H9 (cell line): ENCODE data around the gene TENT5C. TPM values are rescaled to one million over a fixed set of nuclear protein-coding genes. Genes with fewer than 3 reads are reported as not detected.

ENCODE experiments used
- DNase-seq: peaks from one replicate; pipeline ENCODE4 v3.0.0-alpha.2; 2017
- H2AFZ ChIP-seq: one replicate; pipeline ENCODE4 v1.6.1; 2013; ENCODE audit warnings: mild to moderate bottlenecking, low read length, control low read depth, moderate library complexity
- H2AK5ac ChIP-seq: 2 replicates; pipeline ENCODE4 v1.6.1; 2013; ENCODE audit warnings: low read length, control low read depth, mixed read lengths; ENCODE audit not compliant: insufficient read length
- H2BK120ac ChIP-seq: one replicate; pipeline ENCODE4 v1.6.1; 2013; ENCODE audit warnings: low read depth, mild to moderate bottlenecking, low read length, control low read depth, inconsistent platforms; ENCODE audit not compliant: poor library complexity, severe bottlenecking
- H2BK12ac ChIP-seq: 2 replicates; pipeline ENCODE4 v1.6.1; 2013; ENCODE audit warnings: low read length, control low read depth, mixed read lengths, low read depth; ENCODE audit not compliant: insufficient read length
- H2BK15ac ChIP-seq: 2 replicates; pipeline ENCODE4 v1.6.1; 2013; ENCODE audit warnings: low read depth, low read length, control low read depth
- H2BK20ac ChIP-seq: one replicate; pipeline ENCODE4 v1.6.1; 2013; ENCODE audit warnings: low read depth, mild to moderate bottlenecking, low read length, control low read depth, inconsistent platforms; ENCODE audit not compliant: poor library complexity, severe bottlenecking
- H2BK5ac ChIP-seq: 2 replicates; pipeline ENCODE4 v1.6.1; 2013; ENCODE audit warnings: low read length, control low read depth, mixed read lengths; ENCODE audit not compliant: insufficient read length
- H3K14ac ChIP-seq: 2 replicates; pipeline ENCODE4 v1.6.1; 2013; ENCODE audit warnings: low read length, control low read depth; ENCODE audit not compliant: insufficient read depth
- H3K18ac ChIP-seq: 2 replicates; pipeline ENCODE4 v1.6.1; 2013; ENCODE audit warnings: low read depth, mild to moderate bottlenecking, mixed read lengths, low read length, control low read depth; ENCODE audit not compliant: insufficient read length
- H3K23ac ChIP-seq: 2 replicates; pipeline ENCODE4 v1.6.1; 2013; ENCODE audit warnings: low read length, control low read depth, mixed read lengths, low read depth; ENCODE audit not compliant: insufficient read length
- H3K23me2 ChIP-seq: 2 replicates; pipeline ENCODE4 v1.6.1; 2013; ENCODE audit warnings: low read depth, mild to moderate bottlenecking, mixed read lengths, low read length, control low read depth; ENCODE audit not compliant: insufficient read length, poor library complexity, severe bottlenecking
- H3K27ac ChIP-seq: 2 replicates; pipeline ENCODE4 v1.5.1; 2013; ENCODE audit warnings: low read length, control low read depth, mixed read lengths, low read depth; ENCODE audit not compliant: insufficient read length
- H3K27me3 ChIP-seq: 2 replicates; pipeline ENCODE4 v1.6.1; 2013; ENCODE audit warnings: low read length, control low read depth, inconsistent platforms; ENCODE audit not compliant: insufficient read depth
- H3K4ac ChIP-seq: 2 replicates; pipeline ENCODE4 v1.6.1; 2013; ENCODE audit warnings: low read depth, mild to moderate bottlenecking, control low read depth, inconsistent platforms, low read length, moderate library complexity
- H3K4me1 ChIP-seq: 2 replicates; pipeline ENCODE4 v1.6.1; 2013; ENCODE audit warnings: low read length, control low read depth, inconsistent platforms; ENCODE audit not compliant: insufficient read depth
- H3K4me2 ChIP-seq: 2 replicates; pipeline ENCODE4 v1.6.1; 2013; ENCODE audit warnings: low read length, control low read depth, mixed read lengths; ENCODE audit not compliant: insufficient read length, insufficient read depth
- H3K56ac ChIP-seq: 2 replicates; pipeline ENCODE4 v1.6.1; 2013; ENCODE audit warnings: low read depth, mild to moderate bottlenecking, mixed read lengths, low read length, control low read depth; ENCODE audit not compliant: insufficient read length
- H3K79me1 ChIP-seq: 2 replicates; pipeline ENCODE4 v1.6.1; 2013; ENCODE audit warnings: low read depth, mild to moderate bottlenecking, moderate library complexity, low read length, control low read depth, inconsistent platforms; ENCODE audit not compliant: insufficient read depth, poor library complexity, severe bottlenecking
- H3K79me2 ChIP-seq: 2 replicates; pipeline ENCODE4 v1.6.1; 2013; ENCODE audit warnings: low read length, control low read depth, inconsistent platforms; ENCODE audit not compliant: insufficient read depth
- H3K9ac ChIP-seq: 2 replicates; pipeline ENCODE4 v1.6.1; 2013; ENCODE audit warnings: low read length, control low read depth, mixed read lengths; ENCODE audit not compliant: insufficient read length; ENCODE audit errors: extremely low read depth
- H3K9me3 ChIP-seq: one replicate; pipeline ENCODE4 v1.6.1; 2013; ENCODE audit warnings: low read depth, low read length, inconsistent platforms; ENCODE audit not compliant: control insufficient read depth
- H3T11ph ChIP-seq: one replicate; pipeline ENCODE4 v1.6.1; 2013; ENCODE audit warnings: mild to moderate bottlenecking, low read length, control low read depth, inconsistent platforms
- H4K20me1 ChIP-seq: one replicate; pipeline ENCODE4 v1.6.1; 2013; ENCODE audit not compliant: control insufficient read depth, insufficient read length, insufficient read depth
- H4K5ac ChIP-seq: 2 replicates; pipeline ENCODE4 v1.6.1; 2013; ENCODE audit warnings: low read depth, mild to moderate bottlenecking, mixed read lengths, low read length, control low read depth; ENCODE audit not compliant: insufficient read length
- H4K8ac ChIP-seq: replicated peaks from 2 replicates; pipeline ENCODE4 v1.6.1; 2013; ENCODE audit warnings: low read length, control low read depth, mixed read lengths, low read depth; ENCODE audit not compliant: insufficient read length
- H4K91ac ChIP-seq: 2 replicates; pipeline ENCODE4 v1.6.1; 2013; ENCODE audit warnings: low read depth, mild to moderate bottlenecking, moderate library complexity, mixed read lengths, low read length, control low read depth; ENCODE audit not compliant: insufficient read length
- H3K27ac Mint-ChIP-seq, 3 experiments: 2 replicates in 2 of 3; 3 replicates in 1 of 3; pipeline ENCODE4 v1.8.0; 2020 to 2021; ENCODE audit warnings: mixed read lengths in 3 of 3, mild to moderate bottlenecking in 1 of 3, moderate library complexity in 1 of 3
- H3K27me3 Mint-ChIP-seq: 2 replicates; pipeline ENCODE4 v1.8.0; 2021; ENCODE audit warnings: low read depth, mild to moderate bottlenecking, moderate library complexity, mixed read lengths
- H3K36me3 Mint-ChIP-seq, 3 experiments: 2 replicates in 2 of 3; 3 replicates in 1 of 3; pipeline ENCODE4 v1.8.0; 2020 to 2021; ENCODE audit warnings: low read depth in 3 of 3, mixed read lengths in 3 of 3; ENCODE audit not compliant: insufficient read depth in 1 of 3
- H3K4me1 Mint-ChIP-seq, 2 experiments: 2 replicates each; pipeline ENCODE4 v1.8.0; 2020; ENCODE audit warnings: mixed read lengths in 2 of 2
- H3K4me3 Mint-ChIP-seq, 2 experiments: 2 replicates in 1 of 2; 3 replicates in 1 of 2; pipeline ENCODE4 v1.8.0; 2020 to 2021; ENCODE audit warnings: mild to moderate bottlenecking in 2 of 2, mixed read lengths in 2 of 2, moderate library complexity in 1 of 2
- H3K9me3 Mint-ChIP-seq, 2 experiments: 2 replicates in 1 of 2; 3 replicates in 1 of 2; pipeline ENCODE4 v1.8.0; 2020; ENCODE audit warnings: mild to moderate bottlenecking in 2 of 2, mixed read lengths in 2 of 2, moderate library complexity in 1 of 2
- WGBS: extraction: QIAGEN DNeasy Blood & Tissue Kit; methylation state at CpG from one replicate; pipeline ENCODE4 v1.1.7; 2013; ENCODE audit warnings: missing lambda C conversion rate, low lambda C conversion rate, mixed read lengths; ENCODE audit not compliant: insufficient read length; ENCODE audit errors: extremely low coverage; 5-methylcytosine and 5-hydroxymethylcytosine counted together
- total RNA-seq: library from RNA; stranded (reverse); gene quantifications from 2 replicates; pipeline ENCODE4 v1.2.1, GENCODE V29; 2021
- TF ChIP-seq, protein P1 (sequence below): fragments of 200-600 bp; sonication (generic); conservative IDR thresholded peaks from 3 replicates; pipeline ENCODE4 v1.8.0; 2021; ENCODE audit warnings: antibody characterized with exemption, mild to moderate bottlenecking

TENT5C gene
- total RNA-seq, 1 experiment from 2014 or later = 0.37 TPM

DNA sequence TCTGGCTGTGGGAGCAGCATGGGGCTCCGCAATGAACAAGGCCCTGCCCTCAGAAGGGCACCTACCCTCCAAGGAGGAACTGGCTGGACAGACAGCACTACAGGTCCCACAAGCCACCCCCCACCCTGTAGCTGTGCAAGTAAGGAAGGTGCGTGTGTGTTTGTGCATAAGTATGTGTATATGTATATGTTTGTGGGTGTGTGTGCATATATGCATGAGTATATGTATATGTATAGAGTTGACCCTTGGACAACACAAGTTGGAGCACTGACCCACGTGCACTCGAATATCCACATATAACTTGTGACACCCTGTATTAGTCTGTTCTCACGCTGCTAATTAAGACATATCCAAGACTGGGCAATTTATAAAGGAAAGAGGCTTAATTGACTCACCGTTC lies 22.6 kb upstream of the TENT5C start:
- no peak overlapping the region for H3K27ac ChIP-seq
- no peak for DNase-seq
- no peak overlapping the region for H3K23ac ChIP-seq
- no peak overlapping the region for H2BK5ac ChIP-seq
- H2BK120ac ChIP-seq = no peak overlapping the region
- H3K23me2 ChIP-seq = no peaks in the 10 kb centered on the region
- no peaks in the 10 kb centered on the region for H3K79me1 ChIP-seq
- no peak overlapping the region for H2BK15ac ChIP-seq
- H3K4me2 ChIP-seq = no peak overlapping the region
- H3K4ac ChIP-seq = no peak overlapping the region
- WGBS = no CpG with 5 or more reads among the region's 6 CpGs
- H2BK20ac ChIP-seq = no peak overlapping the region
- Mint-ChIP-seq H3K27me3 (no peaks in the 10 kb centered on the region; the same call in none of the 2 replicates), H3K36me3 (no peaks in the 10 kb centered on the region), H3K4me3 (no peak overlapping the region), H3K9me3 (no peaks in the 10 kb centered on the region), H3K27ac (no peak overlapping the region), H3K4me1 (no peaks in the 10 kb centered on the region)
- H2AK5ac ChIP-seq = no peak overlapping the region
- H4K20me1 ChIP-seq = no peaks in the 10 kb centered on the region
- TF ChIP-seq, protein P1, sequence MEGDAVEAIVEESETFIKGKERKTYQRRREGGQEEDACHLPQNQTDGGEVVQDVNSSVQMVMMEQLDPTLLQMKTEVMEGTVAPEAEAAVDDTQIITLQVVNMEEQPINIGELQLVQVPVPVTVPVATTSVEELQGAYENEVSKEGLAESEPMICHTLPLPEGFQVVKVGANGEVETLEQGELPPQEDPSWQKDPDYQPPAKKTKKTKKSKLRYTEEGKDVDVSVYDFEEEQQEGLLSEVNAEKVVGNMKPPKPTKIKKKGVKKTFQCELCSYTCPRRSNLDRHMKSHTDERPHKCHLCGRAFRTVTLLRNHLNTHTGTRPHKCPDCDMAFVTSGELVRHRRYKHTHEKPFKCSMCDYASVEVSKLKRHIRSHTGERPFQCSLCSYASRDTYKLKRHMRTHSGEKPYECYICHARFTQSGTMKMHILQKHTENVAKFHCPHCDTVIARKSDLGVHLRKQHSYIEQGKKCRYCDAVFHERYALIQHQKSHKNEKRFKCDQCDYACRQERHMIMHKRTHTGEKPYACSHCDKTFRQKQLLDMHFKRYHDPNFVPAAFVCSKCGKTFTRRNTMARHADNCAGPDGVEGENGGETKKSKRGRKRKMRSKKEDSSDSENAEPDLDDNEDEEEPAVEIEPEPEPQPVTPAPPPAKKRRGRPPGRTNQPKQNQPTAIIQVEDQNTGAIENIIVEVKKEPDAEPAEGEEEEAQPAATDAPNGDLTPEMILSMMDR = no peak
- H3K56ac ChIP-seq = no peak overlapping the region
- no peaks in the 10 kb centered on the region for H3K27me3 ChIP-seq
- H2AFZ ChIP-seq = no peak overlapping the region
- no peak overlapping the region for H2BK12ac ChIP-seq
- no peak overlapping the region for H4K8ac ChIP-seq
- H3K4me1 ChIP-seq = no peaks in the 10 kb centered on the region
- H3K79me2 ChIP-seq = no peaks in the 10 kb centered on the region
- no peak overlapping the region for H3K9ac ChIP-seq
- H3T11ph ChIP-seq = no peak overlapping the region
- no peak overlapping the region for H3K18ac ChIP-seq
- no peak overlapping the region for H4K91ac ChIP-seq
- no peak overlapping the region for H3K14ac ChIP-seq
- H3K9me3 ChIP-seq = no peaks in the 10 kb centered on the region
- H4K5ac ChIP-seq = no peak overlapping the region
